H1 (cell line): Measurements from ENCODE around the gene TASOR2. TPM values are rescaled to one million over a fixed set of nuclear protein-coding genes. Genes with fewer than 3 reads are reported as not detected.

Experiments
- BACH1 ChIP-seq: IDR thresholded peaks from 2 replicates; pipeline ENCODE4 v1.6.1; 2012; ENCODE audit warnings: low read length, improper control_type of control experiment
- BRCA1 ChIP-seq: IDR thresholded peaks from 2 replicates; pipeline ENCODE4 v1.6.1; 2012; ENCODE audit warnings: low read depth, low read length, improper control_type of control experiment
- FOSL1 ChIP-seq: IDR thresholded peaks from 2 replicates; pipeline ENCODE4 v1.6.1; 2011; ENCODE audit warnings: mild to moderate bottlenecking, low read depth, low read length, moderate library complexity; ENCODE audit not compliant: insufficient read depth
- RAD21 ChIP-seq, 2 experiments: IDR thresholded peaks in 1 of 2; conservative IDR thresholded peaks in 1 of 2; 2 replicates each; pipeline ENCODE4 v1.6.1; 2011; ENCODE audit warnings: low read depth in 2 of 2, low read length in 2 of 2, improper control_type of control experiment in 1 of 2, inconsistent platforms in 1 of 2, mild to moderate bottlenecking in 1 of 2, moderate library complexity in 1 of 2
- RXRA ChIP-seq: IDR thresholded peaks from 2 replicates; pipeline ENCODE4 v1.6.1; 2011; ENCODE audit warnings: low read depth, mild to moderate bottlenecking, low read length, moderate library complexity; ENCODE audit not compliant: insufficient read depth
- SRF ChIP-seq: IDR thresholded peaks from 2 replicates; pipeline ENCODE4 v1.6.1; 2011; ENCODE audit warnings: mild to moderate bottlenecking, low read depth, low read length, moderate library complexity
- TAF7 ChIP-seq: optimal IDR thresholded peaks from 2 replicates; pipeline ENCODE3; 2011; ENCODE audit warnings: low read depth, mild to moderate bottlenecking, inconsistent platforms, low read length, moderate library complexity, borderline replicate concordance
- TEAD4 ChIP-seq: IDR thresholded peaks from 2 replicates; pipeline ENCODE4 v1.6.1; 2012; ENCODE audit warnings: low read depth, low read length, inconsistent platforms, mixed read lengths
- YY1 ChIP-seq: IDR thresholded peaks from 2 replicates; pipeline ENCODE4 v1.6.1; 2011; ENCODE audit warnings: low read depth, mild to moderate bottlenecking, low read length
- polyA plus RNA-seq, 7 experiments: library from polyadenylated mRNA; depleted of rRNA in 3 of 7; stranded (reverse) in 5 of 7; unstranded in 2 of 7; fragments of >200 nt in 5 of 7; fragments of 200-250 nt in 2 of 7; gene quantifications; 1 replicate in 5 of 7; 2 replicates in 1 of 7; 4 replicates in 1 of 7; pipeline versions ENCODE4 v1.2.1 to v1.2.3, GENCODE V29; 2011 to 2013; ENCODE audit warnings: missing spikeins in 2 of 7, mixed read lengths in 2 of 7
- total RNA-seq: library from RNA; stranded (reverse); fragmentation: NEBNext Ultra II Directional; extraction: Animal tissue kit (Norgen Biotek cat#: 25700); gene quantifications from 2 replicates; pipeline ENCODE4 v1.2.1, GENCODE V29; 2021

Gene TASOR2
- total and polyA plus RNA-seq, 2 of the 8 experiments (the other 6 are each of a cell fraction or from before 2014, with no cell fraction given) = 13.1 to 74.9 TPM

GRCh38 chr10:5650664-5651387 is 33.8 kb upstream of the TASOR2 start (continued):
- no peak for TF ChIP-seq BACH1
- TF ChIP-seq YY1 = no peak
- TF ChIP-seq TEAD4 = no peak
- TF ChIP-seq RAD21 (IDR thresholded peaks at IDR 0.05 in 1 of 2, conservative IDR thresholded peaks at IDR 0.05 in 1 of 2; ENCODE audit: low read depth in 2 of 2, low read length in 2 of 2) = no peak
- no peak for TF ChIP-seq RXRA
- no peak for TF ChIP-seq BRCA1
- TF ChIP-seq TAF7 = no peak
- TF ChIP-seq SRF = no peak
- no peak for TF ChIP-seq FOSL1
